Endodermal cell (in vitro differentiated cells): ENCODE data around the gene GDAP1L1. TPM values are rescaled to one million over a fixed set of nuclear protein-coding genes. Genes with fewer than 3 reads are reported as not detected.

ENCODE experiments used
- DNase-seq: peaks from one replicate; pipeline ENCODE4 v3.0.0-alpha.2; 2017
- H3K27ac ChIP-seq: 2 replicates; pipeline ENCODE4 v1.5.1; 2013; ENCODE audit warnings: mild to moderate bottlenecking, low read depth, low read length, moderate library complexity
- H3K27me3 ChIP-seq: 2 replicates; pipeline ENCODE4 v1.6.1; 2013; ENCODE audit warnings: mild to moderate bottlenecking, low read length, moderate library complexity; ENCODE audit not compliant: insufficient read depth, control insufficient read depth, poor library complexity, severe bottlenecking
- H3K36me3 ChIP-seq: 2 replicates; pipeline ENCODE4 v1.7.0; 2013; ENCODE audit warnings: mild to moderate bottlenecking, low read length, moderate library complexity; ENCODE audit not compliant: control insufficient read depth, insufficient read depth
- H3K4me1 ChIP-seq: one replicate; pipeline ENCODE4 v1.7.0; 2013; ENCODE audit warnings: low read length; ENCODE audit not compliant: control insufficient read depth, insufficient read depth
- H3K4me3 ChIP-seq: 2 replicates; pipeline ENCODE4 v1.5.1; 2013; ENCODE audit warnings: mild to moderate bottlenecking, low read length, moderate library complexity
- H3K9ac ChIP-seq: 2 replicates; pipeline ENCODE4 v1.6.1; 2013; ENCODE audit warnings: mild to moderate bottlenecking, low read length, moderate library complexity; ENCODE audit not compliant: poor library complexity, severe bottlenecking; ENCODE audit errors: extremely low read depth
- H3K9me3 ChIP-seq: 2 replicates; pipeline ENCODE4 v1.6.1; 2013; ENCODE audit warnings: mild to moderate bottlenecking, low read length, moderate library complexity; ENCODE audit not compliant: control insufficient read depth
- H3K27ac Mint-ChIP-seq: 2 replicates; pipeline ENCODE4 v1.8.0; 2020; ENCODE audit warnings: mixed read lengths
- H3K27me3 Mint-ChIP-seq: 2 replicates; pipeline ENCODE4 v1.8.0; 2021; ENCODE audit warnings: mild to moderate bottlenecking, mixed read lengths; ENCODE audit not compliant: insufficient read depth
- H3K36me3 Mint-ChIP-seq: 2 replicates; pipeline ENCODE4 v1.8.0; 2020; ENCODE audit warnings: low read depth, mixed read lengths
- H3K4me1 Mint-ChIP-seq: 2 replicates; pipeline ENCODE4 v1.8.0; 2020; ENCODE audit warnings: mixed read lengths
- H3K4me3 Mint-ChIP-seq: 2 replicates; pipeline ENCODE4 v1.8.0; 2020; ENCODE audit warnings: mild to moderate bottlenecking, moderate library complexity, mixed read lengths
- H3K9me3 Mint-ChIP-seq: 2 replicates; pipeline ENCODE4 v1.8.0; 2020; ENCODE audit warnings: mild to moderate bottlenecking, mixed read lengths
- CTCF ChIP-seq: fragments of 200-600 bp; sonication (generic); conservative IDR thresholded peaks from 2 replicates; pipeline ENCODE4 v1.5.0; 2021; ENCODE audit warnings: antibody characterized with exemption, mild to moderate bottlenecking
- WGBS, 2 experiments: methylation state at CpG; one replicate each; pipeline versions ENCODE4 v1.1.5 to v1.1.7; 2013; ENCODE audit warnings: missing lambda C conversion rate in 2 of 2, mixed read lengths in 1 of 2; ENCODE audit not compliant: insufficient coverage in 1 of 2, insufficient read length in 1 of 2; 5-methylcytosine and 5-hydroxymethylcytosine counted together
- total RNA-seq, 2 donors: library from RNA; stranded (reverse); fragmentation: NEBNext Ultra II Directional in 1 of 2; extraction: Animal tissue kit (Norgen Biotek cat#: 25700) in 1 of 2; gene quantifications; 2 replicates in 1 of 2; 3 replicates in 1 of 2; pipeline ENCODE4 v1.2.1, GENCODE V29; 2021

The GDAP1L1 gene
- total RNA-seq, 2 donors from 2014 or later, result 1.9 TPM; not detected in 1

GRCh38 chr20:44241796-44242195, 5.3 kb upstream of the GDAP1L1 start:
- peaks cover 22% of the 10 kb centered on the region for H3K27me3 ChIP-seq
- TF ChIP-seq CTCF, result no peak
- H3K4me3 Mint-ChIP-seq, result no peak overlapping the region
- H3K4me3 ChIP-seq, result no peak overlapping the region
- H3K9ac ChIP-seq, result no peak overlapping the region
- peaks cover 27% of the 10 kb centered on the region for H3K27me3 Mint-ChIP-seq
- H3K4me1 ChIP-seq, result no peaks in the 10 kb centered on the region
- peaks cover 3% of the 10 kb centered on the region for H3K9me3 ChIP-seq
- H3K36me3 ChIP-seq, result no peaks in the 10 kb centered on the region
- H3K36me3 Mint-ChIP-seq, result no peaks in the 10 kb centered on the region
- WGBS, 2 experiments, result 90 to 96% methylated on average over 2 of the region's 2 CpGs
- no peak for DNase-seq
- H3K4me1 Mint-ChIP-seq, result peaks cover 4% of the 10 kb centered on the region
- H3K9me3 Mint-ChIP-seq, result peaks cover 8% of the 10 kb centered on the region
- H3K27ac ChIP-seq, result no peak overlapping the region
- H3K27ac Mint-ChIP-seq, result no peak overlapping the region

- no peak for TF ChIP-seq CTCF
- no peak overlapping the region for H3K9ac ChIP-seq
- Mint-ChIP-seq H3K27ac (no peak overlapping the region), H3K36me3 (no peaks in the 10 kb centered on the region), H3K9me3 (no peaks in the 10 kb centered on the region), H3K4me3 (no peak overlapping the region), H3K4me1 (peaks cover 3% of the 10 kb centered on the region), H3K27me3 (peaks cover 41% of the 10 kb centered on the region)
- no peak overlapping the region for H3K27ac ChIP-seq
- 66 to 88% methylated on average over 2 to 4 of the region's 4 CpGs for WGBS, 2 experiments
- H3K27me3 ChIP-seq, result peaks cover 26% of the 10 kb centered on the region
- H3K4me3 ChIP-seq, result no peak overlapping the region
- H3K4me1 ChIP-seq, result no peaks in the 10 kb centered on the region
- H3K36me3 ChIP-seq, result no peaks in the 10 kb centered on the region
- no peaks in the 10 kb centered on the region for H3K9me3 ChIP-seq
- DNase-seq, result no peak
Observed at GRCh38 chr20:44245977-44246376, 1.1 kb upstream of the GDAP1L1 start.

DNA sequence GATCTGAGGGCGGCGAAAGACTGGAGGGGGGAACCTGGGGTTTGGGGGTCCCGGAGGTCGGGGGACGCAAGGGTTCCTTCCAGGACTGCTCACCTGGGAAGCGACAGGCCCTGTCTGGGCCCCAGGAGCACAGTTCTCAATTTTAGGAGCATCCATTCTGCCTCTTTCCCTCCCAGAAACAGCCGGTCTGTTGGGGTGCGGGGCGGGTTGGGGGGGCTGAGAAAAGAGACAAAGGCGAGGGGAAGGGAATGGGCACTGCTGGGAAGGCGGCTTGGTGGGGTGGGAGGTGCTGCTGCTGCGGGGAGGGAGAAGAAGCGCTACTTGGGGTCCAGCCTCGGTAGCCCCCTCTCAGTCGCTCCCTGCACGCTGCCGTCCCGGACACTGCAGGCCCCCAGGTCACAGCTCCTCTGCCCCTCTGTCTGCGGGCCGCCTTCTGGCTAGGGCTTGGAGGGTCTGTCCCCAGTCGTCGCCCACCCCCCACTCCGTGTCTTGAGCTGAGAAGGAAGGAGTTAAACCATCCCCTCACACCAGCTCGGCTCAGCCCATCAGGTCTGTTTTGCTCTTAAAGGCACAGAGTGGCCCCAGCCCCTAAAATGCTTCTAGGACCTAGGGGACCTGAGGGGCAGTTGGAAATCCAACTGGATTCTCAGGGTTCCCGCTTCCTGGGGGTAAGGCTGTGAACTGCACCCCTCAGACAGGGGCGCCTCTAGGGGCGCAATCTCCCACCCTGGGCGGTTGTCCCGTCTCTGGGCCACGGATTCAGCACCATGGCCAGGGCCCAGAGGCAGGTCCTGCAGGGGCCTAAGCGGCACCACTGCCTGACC, 690 bp downstream of the GDAP1L1 start:
- TF ChIP-seq CTCF, result peak; percentile 98
- no peaks in the 10 kb centered on the region for H3K4me1 ChIP-seq
- H3K4me3 Mint-ChIP-seq, result peak overlapping the region; percentile 59
- 2% methylated on average over 5 to 31 of the region's 31 CpGs for WGBS, 2 experiments
- H3K9me3 ChIP-seq, result no peaks in the 10 kb centered on the region
- H3K27ac ChIP-seq, result no peak overlapping the region
- no peak overlapping the region for H3K27ac Mint-ChIP-seq
- no peaks in the 10 kb centered on the region for H3K36me3 Mint-ChIP-seq
- H3K9me3 Mint-ChIP-seq, result no peaks in the 10 kb centered on the region
- H3K4me1 Mint-ChIP-seq, result peaks cover 3% of the 10 kb centered on the region
- H3K36me3 ChIP-seq, result no peaks in the 10 kb centered on the region
- no peak overlapping the region for H3K9ac ChIP-seq
- peaks cover 26% of the 10 kb centered on the region for H3K27me3 ChIP-seq
- H3K4me3 ChIP-seq, result peak overlapping the region; percentile 81
- peak; percentile 95 for DNase-seq
- peaks cover 37% of the 10 kb centered on the region for H3K27me3 Mint-ChIP-seq
